SK-N-SH (cell line): ENCODE results near the gene ASAP3.

Experiments used
- EZH2phosphoT487 ChIP-seq: fragments of 200-600 bp; sonication (generic); IDR thresholded peaks from 2 replicates; pipeline ENCODE4 v1.6.1; 2017; ENCODE audit warnings: low read depth, mixed run types, mild to moderate bottlenecking, antibody characterized with exemption, moderate library complexity, borderline replicate concordance
- FOSL2 ChIP-seq: IDR thresholded peaks from 2 replicates; pipeline ENCODE4 v1.4.0; 2012; ENCODE audit warnings: low read depth, mild to moderate bottlenecking, moderate library complexity, borderline replicate concordance
- JUND ChIP-seq: IDR thresholded peaks from 2 replicates; pipeline ENCODE4 v1.4.0; 2012
- MEF2A ChIP-seq: IDR thresholded peaks from 2 replicates; pipeline ENCODE4 v1.4.0; 2012; ENCODE audit warnings: low read depth, borderline replicate concordance
- RCOR1 ChIP-seq: fragments of 150-350 bp; IDR thresholded peaks from 2 replicates; pipeline ENCODE4 v1.6.1; 2017; ENCODE audit warnings: antibody characterized with exemption, low read length
- TF ChIP-seq, protein P1 (sequence below): fragments of 200-600 bp; sonication (generic); IDR thresholded peaks from 2 replicates; pipeline ENCODE4 v1.6.1; 2017; ENCODE audit warnings: antibody characterized with exemption, mild to moderate bottlenecking, moderate library complexity
- TF ChIP-seq, protein P2 (sequence below): fragments of 150-350 bp; IDR thresholded peaks from 2 replicates; pipeline ENCODE4 v1.6.1; 2016; ENCODE audit warnings: mild to moderate bottlenecking, low read depth, low read length
- TF ChIP-seq, protein P3 (sequence below): IDR thresholded peaks from 2 replicates; pipeline ENCODE4 v1.4.0; 2012; ENCODE audit warnings: low read depth, borderline replicate concordance
- TF ChIP-seq, protein P4 (sequence below): fragments of 150-350 bp; IDR thresholded peaks from 2 replicates; pipeline ENCODE4 v1.6.1; 2017; ENCODE audit warnings: antibody characterized with exemption, low read length, low read depth, borderline replicate concordance

DNA sequence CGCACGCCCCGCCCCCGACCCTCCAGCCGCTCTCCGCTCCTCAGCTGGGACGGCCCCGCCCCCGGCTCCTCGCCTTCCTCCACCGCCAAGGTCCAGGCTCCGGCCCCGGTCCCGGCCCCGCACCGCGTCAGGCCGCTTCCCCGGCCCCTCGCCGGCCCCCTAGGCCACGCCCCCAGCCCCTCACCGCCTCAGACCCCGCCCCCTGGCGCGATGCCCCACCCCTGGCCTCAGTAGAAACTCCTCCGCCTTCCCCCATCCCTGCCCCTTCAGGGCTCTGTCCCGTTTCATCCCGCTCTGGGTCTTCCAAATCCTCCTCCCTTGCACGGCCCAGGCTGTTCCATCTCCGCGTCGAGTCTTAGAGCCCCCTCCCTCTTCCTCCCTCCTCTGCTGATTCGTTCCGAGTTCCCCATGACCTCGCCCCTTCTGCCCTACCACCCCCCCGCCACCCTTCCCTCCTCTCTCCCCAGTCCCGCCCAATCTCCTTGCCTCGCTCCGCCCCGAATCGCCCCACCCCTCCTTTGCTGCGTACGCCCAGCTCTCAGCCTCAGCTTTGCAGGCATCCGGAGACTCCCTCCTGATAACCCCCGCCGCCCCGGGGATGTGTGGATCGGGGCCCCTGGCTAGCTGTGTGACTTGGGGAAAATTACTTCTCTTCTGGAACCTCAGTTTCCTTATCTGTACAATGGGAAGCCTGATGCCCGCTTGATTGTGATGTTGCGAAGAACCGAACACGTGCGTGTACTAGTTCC lies 448 bp upstream of the ASAP3 start:
- TF ChIP-seq RCOR1 (peak; percentile 32; the same call in 1 of the 2 replicates), EZH2phosphoT487 (no peak), MEF2A (no peak), FOSL2 (no peak), JUND (no peak)
- TF ChIP-seq, protein P1, sequence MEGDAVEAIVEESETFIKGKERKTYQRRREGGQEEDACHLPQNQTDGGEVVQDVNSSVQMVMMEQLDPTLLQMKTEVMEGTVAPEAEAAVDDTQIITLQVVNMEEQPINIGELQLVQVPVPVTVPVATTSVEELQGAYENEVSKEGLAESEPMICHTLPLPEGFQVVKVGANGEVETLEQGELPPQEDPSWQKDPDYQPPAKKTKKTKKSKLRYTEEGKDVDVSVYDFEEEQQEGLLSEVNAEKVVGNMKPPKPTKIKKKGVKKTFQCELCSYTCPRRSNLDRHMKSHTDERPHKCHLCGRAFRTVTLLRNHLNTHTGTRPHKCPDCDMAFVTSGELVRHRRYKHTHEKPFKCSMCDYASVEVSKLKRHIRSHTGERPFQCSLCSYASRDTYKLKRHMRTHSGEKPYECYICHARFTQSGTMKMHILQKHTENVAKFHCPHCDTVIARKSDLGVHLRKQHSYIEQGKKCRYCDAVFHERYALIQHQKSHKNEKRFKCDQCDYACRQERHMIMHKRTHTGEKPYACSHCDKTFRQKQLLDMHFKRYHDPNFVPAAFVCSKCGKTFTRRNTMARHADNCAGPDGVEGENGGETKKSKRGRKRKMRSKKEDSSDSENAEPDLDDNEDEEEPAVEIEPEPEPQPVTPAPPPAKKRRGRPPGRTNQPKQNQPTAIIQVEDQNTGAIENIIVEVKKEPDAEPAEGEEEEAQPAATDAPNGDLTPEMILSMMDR: no peak
- TF ChIP-seq, protein P2, sequence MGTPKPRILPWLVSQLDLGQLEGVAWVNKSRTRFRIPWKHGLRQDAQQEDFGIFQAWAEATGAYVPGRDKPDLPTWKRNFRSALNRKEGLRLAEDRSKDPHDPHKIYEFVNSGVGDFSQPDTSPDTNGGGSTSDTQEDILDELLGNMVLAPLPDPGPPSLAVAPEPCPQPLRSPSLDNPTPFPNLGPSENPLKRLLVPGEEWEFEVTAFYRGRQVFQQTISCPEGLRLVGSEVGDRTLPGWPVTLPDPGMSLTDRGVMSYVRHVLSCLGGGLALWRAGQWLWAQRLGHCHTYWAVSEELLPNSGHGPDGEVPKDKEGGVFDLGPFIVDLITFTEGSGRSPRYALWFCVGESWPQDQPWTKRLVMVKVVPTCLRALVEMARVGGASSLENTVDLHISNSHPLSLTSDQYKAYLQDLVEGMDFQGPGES: no peak
- TF ChIP-seq, protein P3, sequence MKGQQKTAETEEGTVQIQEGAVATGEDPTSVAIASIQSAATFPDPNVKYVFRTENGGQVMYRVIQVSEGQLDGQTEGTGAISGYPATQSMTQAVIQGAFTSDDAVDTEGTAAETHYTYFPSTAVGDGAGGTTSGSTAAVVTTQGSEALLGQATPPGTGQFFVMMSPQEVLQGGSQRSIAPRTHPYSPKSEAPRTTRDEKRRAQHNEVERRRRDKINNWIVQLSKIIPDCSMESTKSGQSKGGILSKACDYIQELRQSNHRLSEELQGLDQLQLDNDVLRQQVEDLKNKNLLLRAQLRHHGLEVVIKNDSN: no peak
- TF ChIP-seq, protein P4, sequence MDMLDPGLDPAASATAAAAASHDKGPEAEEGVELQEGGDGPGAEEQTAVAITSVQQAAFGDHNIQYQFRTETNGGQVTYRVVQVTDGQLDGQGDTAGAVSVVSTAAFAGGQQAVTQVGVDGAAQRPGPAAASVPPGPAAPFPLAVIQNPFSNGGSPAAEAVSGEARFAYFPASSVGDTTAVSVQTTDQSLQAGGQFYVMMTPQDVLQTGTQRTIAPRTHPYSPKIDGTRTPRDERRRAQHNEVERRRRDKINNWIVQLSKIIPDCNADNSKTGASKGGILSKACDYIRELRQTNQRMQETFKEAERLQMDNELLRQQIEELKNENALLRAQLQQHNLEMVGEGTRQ: no peak
